ENCODE results near the gene ETAA1. TPM values are rescaled to one million over a fixed set of nuclear protein-coding genes. Genes with fewer than 3 reads are reported as not detected.

Gene ETAA1
- total and polyA plus RNA-seq, 2 of the 8 experiments (the other 6 are each of a cell fraction or from before 2014, with no cell fraction given), result 5.9 to 27.1 TPM

- no peak overlapping the region for H3K4me3 ChIP-seq (ENCODE audit: extremely low read depth in 1 of 4, insufficient read depth in 2 of 4, low read depth in 3 of 4, low read length in 4 of 4)
- FAIRE-seq (no peak), DNase-seq (ENCODE audit: low read depth in 1 of 2, low spot score in 2 of 2) (no peak)
- H3K9ac ChIP-seq (replicated peaks in 1 of 4; ENCODE audit: extremely low read depth in 1 of 4, low read depth in 3 of 4, low read length in 3 of 4), result no peak overlapping the region
- H4K5ac ChIP-seq (ENCODE audit: insufficient read length, low read depth, low read length), result no peak overlapping the region
- no peak overlapping the region for H4K8ac ChIP-seq (ENCODE audit: extremely low read depth, insufficient read depth, low read length)
- no peak overlapping the region for H3K23ac ChIP-seq (ENCODE audit: insufficient read length)
- H2BK120ac ChIP-seq (replicated peaks; ENCODE audit: low read depth, low read length), result no peak overlapping the region
- H3K27me3 ChIP-seq (replicated peaks in 1 of 4; ENCODE audit: control insufficient read depth in 3 of 4, extremely low read depth in 1 of 4, insufficient read depth in 3 of 4, low read length in 3 of 4), result no peaks in the 10 kb centered on the region
- ChIA-PET POLR2A (ENCODE audit: partially characterized antibody) (interaction anchor here (2.1 kb wide), 1 partner anchor 14 kb away, joined by 6 read pairs; no protein-coding TSS in a partner anchor), CTCF (ENCODE audit: partially characterized antibody) (no interaction called here)
- no peak overlapping the region for H2BK12ac ChIP-seq (ENCODE audit: low read depth, low read length)
- peaks cover 0 to 3% of the 10 kb centered on the region in 2 experiments; a peak in 1 of 4 replicates for H3K79me2 ChIP-seq (ENCODE audit: control insufficient read depth in 1 of 2, insufficient read depth in 2 of 2, low read length in 2 of 2)
- no peak overlapping the region for H4K91ac ChIP-seq (replicated peaks; ENCODE audit: insufficient read length, low read length)
- H3K23me2 ChIP-seq (ENCODE audit: low read depth, low read length), result no peaks in the 10 kb centered on the region
- WGBS, 2 experiments (ENCODE audit: extremely low coverage in 1 of 2, insufficient coverage in 1 of 2, insufficient read length in 1 of 2, insufficient replicate concordance in 2 of 2, low coverage in 1 of 2, low lambda C conversion rate in 2 of 2, missing lambda C conversion rate in 1 of 2), result 85% methylated on average over 3 of the region's 3 CpGs; no CpG with 5 or more reads in 1 of the 2 experiments
- H2BK5ac ChIP-seq (ENCODE audit: low read depth, low read length), result no peak overlapping the region
- H3K4me1 ChIP-seq (replicated peaks in 1 of 4; ENCODE audit: control insufficient read depth in 3 of 4, insufficient read depth in 4 of 4, low read length in 3 of 4), result no peaks in the 10 kb centered on the region
- no peaks in the 10 kb centered on the region for H3K79me1 ChIP-seq (ENCODE audit: low read depth, low read length)
- no peaks in the 10 kb centered on the region for H3K9me3 ChIP-seq (ENCODE audit: insufficient read depth in 2 of 2, low read depth in 1 of 2, low read length in 1 of 2)
- no peak overlapping the region for H3K4ac ChIP-seq (replicated peaks; ENCODE audit: insufficient read length, low read depth, low read length)
- peaks cover 0 to 29% (median 5%) of the 10 kb centered on the region in 4 experiments; a peak in 3 of 8 replicates for H3K36me3 ChIP-seq (ENCODE audit: control insufficient read depth in 2 of 4, insufficient read depth in 4 of 4, low read length in 3 of 4)
- H2BK20ac ChIP-seq (ENCODE audit: low read length), result no peak overlapping the region
- no peak overlapping the region for H3K4me2 ChIP-seq (ENCODE audit: insufficient read depth in 1 of 2, low read depth in 2 of 2, low read length in 2 of 2)
- H4K20me1 ChIP-seq (replicated peaks in 1 of 2; ENCODE audit: control insufficient read depth in 1 of 2, insufficient read depth in 2 of 2, low read length in 2 of 2), result no peaks in the 10 kb centered on the region
- no peak overlapping the region for H3K56ac ChIP-seq (replicated peaks; ENCODE audit: insufficient read length, low read depth, low read length)
- no peak overlapping the region for H3K18ac ChIP-seq (ENCODE audit: extremely low read depth, low read length)
- no peak overlapping the region for H3K14ac ChIP-seq (ENCODE audit: insufficient read length)
- no peak overlapping the region for H2AFZ ChIP-seq (ENCODE audit: low read length)
- H3K27ac ChIP-seq (ENCODE audit: low read depth, low read length), result no peak overlapping the region
- no peak overlapping the region for H2BK15ac ChIP-seq (ENCODE audit: low read length)
- H2AK5ac ChIP-seq (ENCODE audit: low read depth, low read length), result no peak overlapping the region
- no peak for TF ChIP-seq JUN (IDR thresholded peaks at IDR 0.05; ENCODE audit: low read depth, low read length)
- TF ChIP-seq CEBPB (IDR thresholded peaks at IDR 0.05; ENCODE audit: low read depth, low read length), result no peak
Measured at GRCh38 chr2:67412424-67412823, 15.3 kb downstream of the ETAA1 start.

Measured in H1 (cell line).